ENCODE measurements around the gene RARRES1. TPM values are rescaled to one million over a fixed set of nuclear protein-coding genes. Genes with fewer than 3 reads are reported as not detected.

Gene RARRES1
- total RNA-seq, 2 donors from 2014 or later = 0.41 TPM; not detected in 1

DNA sequence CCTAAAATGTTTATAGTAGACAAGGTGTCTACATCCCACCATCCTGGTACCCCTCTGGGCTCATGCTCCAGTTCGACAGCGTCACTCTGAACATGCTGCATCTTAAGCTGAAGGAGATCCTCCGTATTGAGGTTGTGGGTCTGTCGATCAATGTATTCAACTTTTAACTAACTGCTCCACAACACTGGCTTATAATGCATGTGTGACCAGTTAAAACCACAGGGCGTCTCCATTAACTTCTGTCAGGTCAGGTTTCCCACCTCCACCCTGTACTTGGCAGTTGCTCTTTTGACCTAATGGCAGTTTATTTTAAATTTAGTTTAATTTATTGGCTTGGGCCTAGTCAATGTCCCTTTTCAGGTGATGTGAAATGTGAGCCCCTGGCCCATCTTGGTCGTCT lies 17.8 kb upstream of the RARRES1 start:
- Mint-ChIP-seq H3K4me3 (no peak overlapping the region), H3K36me3 (ENCODE audit: insufficient read depth in 2 of 2) (no peaks in the 10 kb centered on the region), H3K9me3 (no peaks in the 10 kb centered on the region), H3K27ac (no peak overlapping the region), H3K27me3 (ENCODE audit: low read depth) (no peaks in the 10 kb centered on the region), H3K4me1 (ENCODE audit: low read depth) (no peaks in the 10 kb centered on the region)
- no peak for ATAC-seq (replicated peaks in 1 of 2)
- no peak for DNase-seq

DNA sequence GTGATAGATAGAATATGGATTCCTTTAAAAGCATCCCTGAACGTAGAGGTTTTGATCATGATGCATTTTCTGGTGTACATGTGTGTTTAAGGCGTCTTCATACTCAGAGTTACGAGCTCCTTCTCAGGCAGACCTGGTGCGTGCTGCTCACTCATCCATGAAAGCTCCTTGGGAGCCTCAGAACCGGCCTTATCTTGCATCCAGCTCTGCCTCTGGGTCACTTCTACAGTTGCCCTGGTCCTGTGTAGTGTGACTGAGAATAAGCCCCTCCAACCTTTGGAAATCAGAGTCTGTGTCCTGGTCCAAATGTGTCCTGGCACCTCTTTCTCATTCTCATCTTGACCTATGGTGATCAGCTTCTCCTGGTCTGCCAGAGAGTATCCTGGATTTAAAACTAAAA lies 17.3 kb upstream of the RARRES1 start:
- Mint-ChIP-seq H3K9me3 (no peaks in the 10 kb centered on the region), H3K27me3 (ENCODE audit: low read depth) (no peaks in the 10 kb centered on the region)

DNA sequence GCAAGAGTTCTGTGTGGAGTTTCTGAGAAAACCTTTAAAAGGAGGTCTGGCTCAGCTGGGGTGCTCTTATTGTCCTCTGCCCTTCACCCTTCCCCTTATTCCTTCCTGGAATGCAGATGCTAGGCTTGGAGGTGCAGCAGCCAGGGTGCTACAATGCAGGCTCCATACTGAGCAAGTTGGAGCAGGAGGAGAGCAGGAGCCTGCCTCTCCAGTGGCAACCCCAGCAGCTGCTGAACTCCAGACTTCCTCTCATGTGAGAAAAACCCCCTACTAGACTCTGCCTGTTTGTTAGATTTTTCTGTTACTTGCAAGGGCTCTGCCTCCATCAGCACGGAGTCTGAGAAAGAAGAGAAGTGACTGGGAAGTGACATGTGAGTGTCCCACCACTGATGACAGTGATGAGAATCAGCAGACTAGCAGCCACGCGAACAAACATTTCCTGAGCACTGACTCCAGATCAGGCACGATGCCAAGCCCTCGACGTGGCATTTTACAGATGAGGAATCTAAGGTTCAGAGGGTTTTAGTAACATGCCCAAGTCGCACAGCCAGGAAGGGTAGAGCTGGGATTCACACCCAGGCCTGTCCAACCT lies 16.1 kb upstream of the RARRES1 start:
- DNase-seq (no peak), ATAC-seq (replicated peaks in 1 of 2) (peak in 1 of 2 donors; percentile 21)
- no peaks in the 10 kb centered on the region for H3K4me1 Mint-ChIP-seq (ENCODE audit: low read depth)

More for the DNA sequence above, 17.3 kb upstream of the RARRES1 start:
- Mint-ChIP-seq H3K36me3 (ENCODE audit: insufficient read depth in 2 of 2) (no peaks in the 10 kb centered on the region), H3K4me1 (ENCODE audit: low read depth) (no peaks in the 10 kb centered on the region), H3K27ac (no peak overlapping the region), H3K4me3 (no peak overlapping the region)
- DNase-seq (no peak), ATAC-seq (replicated peaks in 1 of 2) (no peak)

DNA sequence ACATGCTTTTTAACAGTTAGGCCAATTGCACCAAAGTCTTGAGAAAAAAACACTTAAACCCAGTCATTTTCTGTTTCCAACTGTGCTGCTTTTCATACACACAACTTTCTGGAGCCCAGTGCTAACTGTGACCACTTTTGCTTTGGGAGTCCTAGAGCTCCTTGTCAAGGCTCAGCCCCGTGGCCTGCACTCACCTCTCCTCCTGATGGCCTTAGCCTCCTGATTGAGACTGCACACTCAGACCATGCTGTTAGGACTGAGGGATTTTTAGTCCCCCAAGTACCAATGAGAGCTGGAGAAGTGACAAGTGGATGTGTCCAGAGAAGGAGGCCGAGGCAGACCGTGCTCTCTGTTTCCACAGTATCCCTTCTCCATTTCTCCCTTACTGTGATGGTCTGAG lies 15.2 kb upstream of the RARRES1 start:
- ATAC-seq (replicated peaks in 1 of 2) (no peak), DNase-seq (no peak)
- H3K4me1 Mint-ChIP-seq (ENCODE audit: low read depth) = no peaks in the 10 kb centered on the region
- no peaks in the 10 kb centered on the region for H3K9me3 Mint-ChIP-seq
- no peak overlapping the region for H3K27ac Mint-ChIP-seq
- no peaks in the 10 kb centered on the region for H3K36me3 Mint-ChIP-seq (ENCODE audit: insufficient read depth in 2 of 2)
- no peak overlapping the region for H3K4me3 Mint-ChIP-seq
- H3K27me3 Mint-ChIP-seq (ENCODE audit: low read depth) = no peaks in the 10 kb centered on the region

More for the DNA sequence above, 16.1 kb upstream of the RARRES1 start:
- Mint-ChIP-seq H3K27ac (no peak overlapping the region), H3K27me3 (ENCODE audit: low read depth) (no peaks in the 10 kb centered on the region), H3K36me3 (ENCODE audit: insufficient read depth in 2 of 2) (no peaks in the 10 kb centered on the region), H3K9me3 (no peaks in the 10 kb centered on the region), H3K4me3 (no peak overlapping the region)

DNA sequence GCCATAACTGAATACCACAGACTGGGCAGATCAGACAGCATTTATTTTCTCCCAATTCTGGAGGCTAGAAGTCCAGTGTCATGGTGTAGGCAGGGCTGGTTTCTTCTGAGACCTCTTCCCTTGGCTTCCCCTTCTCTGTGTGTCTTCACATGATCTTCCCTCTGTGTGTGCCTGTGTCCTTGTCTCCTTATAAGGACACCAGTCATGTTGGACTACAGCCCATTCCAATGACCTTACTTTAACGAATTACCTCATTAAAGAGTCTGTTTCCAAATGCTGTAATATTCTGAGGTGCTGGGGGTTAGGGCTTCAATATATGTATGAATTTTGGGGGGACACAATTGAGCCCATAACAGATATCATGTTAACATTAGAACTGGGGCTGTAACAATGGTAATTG lies 13.3 kb upstream of the RARRES1 start:
- Mint-ChIP-seq H3K36me3 (ENCODE audit: insufficient read depth in 2 of 2) (no peaks in the 10 kb centered on the region), H3K4me1 (ENCODE audit: low read depth) (no peaks in the 10 kb centered on the region), H3K27ac (no peak overlapping the region), H3K27me3 (ENCODE audit: low read depth) (no peaks in the 10 kb centered on the region), H3K4me3 (no peak overlapping the region), H3K9me3 (no peaks in the 10 kb centered on the region)
- ATAC-seq (replicated peaks in 1 of 2) (no peak), DNase-seq (no peak)

DNA sequence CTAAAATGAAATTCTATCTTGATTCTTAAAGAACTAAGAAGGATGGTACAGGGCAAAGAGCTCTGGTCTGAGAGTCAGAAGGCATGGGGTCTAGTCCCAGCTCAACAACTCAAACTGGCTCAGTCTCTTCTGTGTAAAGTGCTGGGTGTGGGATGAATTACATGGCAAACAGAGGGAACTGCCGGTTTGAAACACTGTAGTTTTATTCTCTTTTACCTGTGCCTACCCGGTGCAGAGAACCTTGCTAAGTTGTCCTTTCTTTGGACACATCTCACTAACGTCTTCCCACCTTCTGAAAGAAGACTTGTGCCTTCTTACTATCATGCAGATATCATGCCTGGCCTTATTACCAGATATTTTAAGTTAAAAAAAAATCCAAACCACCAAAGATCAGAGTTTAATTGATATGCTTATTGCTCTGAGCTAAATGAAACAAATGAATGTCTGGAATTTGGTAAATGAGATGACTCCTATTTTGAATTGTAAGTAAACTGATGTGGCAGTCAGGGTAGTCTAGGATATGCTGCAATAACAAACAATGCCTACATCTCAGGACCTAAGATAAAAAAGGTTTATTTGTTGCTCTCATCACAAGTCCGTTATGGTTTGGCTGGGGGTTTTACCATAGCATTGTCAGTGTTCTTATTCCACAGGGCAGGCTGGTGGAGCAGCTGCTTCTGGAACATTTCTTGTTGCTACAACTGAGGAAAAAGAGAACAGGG lies 12.5 kb upstream of the RARRES1 start:
- Mint-ChIP-seq H3K4me1 (ENCODE audit: low read depth) (no peaks in the 10 kb centered on the region), H3K36me3 (ENCODE audit: insufficient read depth in 2 of 2) (no peaks in the 10 kb centered on the region), H3K27ac (no peak overlapping the region), H3K27me3 (ENCODE audit: low read depth) (no peaks in the 10 kb centered on the region), H3K9me3 (no peaks in the 10 kb centered on the region), H3K4me3 (no peak overlapping the region)
- ATAC-seq (replicated peaks in 1 of 2) (no peak), DNase-seq (no peak)

DNA sequence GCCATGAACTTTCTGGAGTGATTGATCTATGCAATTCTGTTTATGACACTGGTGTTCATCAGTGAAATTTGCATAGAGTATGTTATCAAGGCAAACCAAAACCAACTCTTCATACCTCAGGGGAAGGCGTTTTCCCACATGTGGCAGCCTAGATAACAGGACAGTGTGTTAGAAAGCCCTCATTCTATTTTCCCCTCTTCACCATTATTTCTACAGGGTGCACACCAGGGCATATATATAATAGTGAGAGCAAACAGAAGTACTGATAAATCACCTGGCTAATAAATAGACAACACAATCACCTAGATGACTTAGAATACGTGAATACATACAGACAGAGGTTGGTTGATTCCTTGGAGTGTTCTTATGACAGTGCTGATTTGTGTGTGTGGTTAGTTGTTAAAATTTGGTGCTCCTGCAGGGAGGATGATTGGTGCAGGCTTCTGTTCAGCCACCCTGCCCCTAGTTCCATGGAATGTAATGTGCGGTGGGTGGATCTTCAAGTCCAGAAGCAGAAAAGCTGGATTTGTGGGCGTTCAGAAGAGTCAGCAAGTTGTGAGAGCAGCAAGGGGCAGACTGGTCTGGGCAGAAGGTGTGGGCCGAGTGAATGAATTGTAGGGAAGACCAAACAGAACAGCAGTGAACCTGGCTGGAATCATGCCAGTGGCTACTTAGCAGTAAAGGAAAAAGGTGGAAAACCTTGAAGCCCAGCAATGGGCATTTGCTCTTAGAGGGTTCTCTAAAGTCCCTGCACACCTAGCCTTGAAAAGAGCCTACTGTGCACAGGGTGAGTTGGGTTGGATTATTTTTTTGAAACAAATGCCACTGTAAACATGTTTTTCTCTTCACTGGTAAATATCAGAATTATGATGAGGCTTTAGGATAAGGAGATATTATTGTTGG lies 11.7 kb upstream of the RARRES1 start:
- H3K36me3 Mint-ChIP-seq (ENCODE audit: insufficient read depth in 2 of 2) = no peaks in the 10 kb centered on the region
- H3K9me3 Mint-ChIP-seq = no peaks in the 10 kb centered on the region
- no peak for ATAC-seq (replicated peaks in 1 of 2)
- no peak for DNase-seq
- H3K4me3 Mint-ChIP-seq = no peak overlapping the region
- no peaks in the 10 kb centered on the region for H3K27me3 Mint-ChIP-seq (ENCODE audit: low read depth)
- no peak overlapping the region for H3K27ac Mint-ChIP-seq
- H3K4me1 Mint-ChIP-seq (ENCODE audit: low read depth) = no peaks in the 10 kb centered on the region

DNA sequence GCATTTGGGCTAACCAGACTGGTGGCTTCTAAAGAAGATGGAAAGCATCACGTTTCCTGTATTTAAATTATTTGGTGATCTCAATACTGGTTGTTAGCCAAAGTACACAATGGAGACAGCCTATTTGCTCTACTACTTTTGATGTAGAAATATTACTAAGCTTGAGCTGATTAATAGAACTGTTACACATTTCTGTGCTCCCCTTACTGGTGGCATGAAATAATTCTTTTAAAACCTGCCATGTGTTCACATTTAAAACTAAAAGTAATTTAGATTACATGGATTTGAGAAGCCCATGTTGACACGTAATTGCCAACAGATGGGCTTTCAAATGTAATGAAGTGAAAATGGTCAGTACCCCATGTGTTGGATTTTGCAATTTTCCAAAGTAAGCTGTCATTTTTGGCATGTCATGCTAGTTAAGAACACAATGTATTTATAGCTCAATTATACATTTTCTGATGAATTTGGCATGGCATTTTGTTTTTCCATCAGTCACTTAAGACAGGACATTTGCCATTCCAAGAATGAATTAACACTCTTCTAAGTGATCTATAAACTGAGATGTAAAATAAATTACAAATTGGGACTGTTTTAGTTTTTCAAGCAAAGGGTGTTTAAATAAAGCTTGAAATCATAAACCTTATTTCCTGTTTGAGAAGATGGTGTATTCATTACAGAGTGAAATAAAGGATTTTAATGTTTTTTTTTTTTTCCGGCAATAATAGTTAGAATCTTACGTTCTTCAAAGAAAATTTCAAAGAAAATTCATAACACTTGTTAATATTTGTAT lies 10.8 kb upstream of the RARRES1 start:
- ATAC-seq (replicated peaks in 1 of 2) = no peak
- no peak overlapping the region for H3K27ac Mint-ChIP-seq
- H3K4me3 Mint-ChIP-seq = no peak overlapping the region
- no peak for DNase-seq
- no peaks in the 10 kb centered on the region for H3K27me3 Mint-ChIP-seq (ENCODE audit: low read depth)
- no peaks in the 10 kb centered on the region for H3K36me3 Mint-ChIP-seq (ENCODE audit: insufficient read depth in 2 of 2)
- no peaks in the 10 kb centered on the region for H3K4me1 Mint-ChIP-seq (ENCODE audit: low read depth)
- H3K9me3 Mint-ChIP-seq = no peaks in the 10 kb centered on the region

DNA sequence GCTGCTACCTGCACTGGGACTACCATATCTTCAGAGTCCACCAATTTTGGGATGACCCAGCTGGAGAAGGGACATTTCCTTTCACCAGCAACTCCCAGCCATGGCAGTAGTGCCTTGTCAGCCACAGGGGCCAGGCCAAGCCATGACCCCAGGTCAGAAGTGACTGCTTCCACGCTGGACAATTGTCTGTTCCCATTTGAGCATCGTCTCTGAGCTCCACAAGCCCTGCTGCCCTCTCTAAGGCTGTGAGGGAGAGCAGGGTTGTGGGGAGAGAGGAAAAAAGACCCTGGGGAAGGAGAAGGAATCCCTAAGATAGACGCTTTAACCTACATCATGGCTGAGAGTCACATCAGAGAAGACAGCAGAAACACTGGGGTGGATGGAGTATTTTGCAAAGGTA lies 7.4 kb upstream of the RARRES1 start:
- peaks cover 0 to 2% of the 10 kb centered on the region in 2 donors for H3K9me3 Mint-ChIP-seq
- H3K27ac Mint-ChIP-seq = no peak overlapping the region
- H3K27me3 Mint-ChIP-seq (ENCODE audit: low read depth) = no peaks in the 10 kb centered on the region
- DNase-seq (no peak), ATAC-seq (replicated peaks in 1 of 2) (no peak)
- H3K4me1 Mint-ChIP-seq (ENCODE audit: low read depth) = no peaks in the 10 kb centered on the region
- H3K4me3 Mint-ChIP-seq = no peak overlapping the region
- peaks cover 1 to 2% of the 10 kb centered on the region in 2 donors for H3K36me3 Mint-ChIP-seq (ENCODE audit: insufficient read depth in 2 of 2)

DNA sequence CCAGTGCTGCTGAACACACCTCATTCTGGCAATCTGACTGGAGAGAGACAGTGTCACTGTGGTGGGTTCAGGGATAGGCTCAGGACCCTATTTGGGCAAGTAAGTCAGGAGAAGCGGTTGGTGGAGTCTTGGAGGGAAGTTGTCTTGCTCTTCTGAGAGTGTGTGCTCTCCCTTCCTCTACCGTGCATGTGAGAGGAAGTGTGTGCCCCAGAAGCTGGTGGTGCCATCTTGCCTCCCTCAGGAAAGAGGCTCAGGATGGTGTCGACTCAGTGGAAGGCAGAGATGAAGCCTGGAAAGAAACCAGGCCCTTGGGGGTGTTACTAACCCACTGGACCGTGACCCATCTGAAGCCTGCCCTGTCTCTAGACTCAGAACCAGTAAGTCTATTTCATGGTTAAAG lies 6.8 kb upstream of the RARRES1 start:
- ATAC-seq (replicated peaks in 1 of 2) (no peak), DNase-seq (no peak)
- Mint-ChIP-seq H3K4me1 (ENCODE audit: low read depth) (no peaks in the 10 kb centered on the region), H3K36me3 (ENCODE audit: insufficient read depth in 2 of 2) (peaks cover 2% of the 10 kb centered on the region in 2 donors), H3K4me3 (no peak overlapping the region), H3K9me3 (peaks cover 0 to 2% of the 10 kb centered on the region in 2 donors), H3K27me3 (ENCODE audit: low read depth) (no peaks in the 10 kb centered on the region), H3K27ac (no peak overlapping the region)

DNA sequence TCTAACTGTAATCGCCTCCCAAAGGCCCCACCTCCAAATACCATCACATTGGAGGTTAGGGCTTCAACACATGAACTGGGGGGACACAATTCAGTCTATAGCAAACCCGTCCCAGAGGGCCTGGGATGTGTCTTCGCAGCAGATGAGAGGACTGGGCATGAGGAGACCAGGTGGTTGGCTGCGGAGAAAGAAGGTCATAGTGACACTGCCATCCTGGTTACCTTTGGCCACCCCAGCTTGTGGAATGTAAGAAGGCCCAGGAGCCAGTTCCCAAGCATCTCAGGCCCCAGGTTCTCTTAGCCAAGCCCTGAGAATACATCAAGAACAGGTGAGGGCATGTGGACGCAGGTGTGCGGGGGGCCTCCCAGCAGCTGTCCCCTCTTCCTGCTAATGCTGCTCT lies 6.4 kb upstream of the RARRES1 start:
- DNase-seq (no peak), ATAC-seq (replicated peaks in 1 of 2) (no peak)
- Mint-ChIP-seq H3K27me3 (ENCODE audit: low read depth) (no peaks in the 10 kb centered on the region), H3K4me1 (ENCODE audit: low read depth) (no peaks in the 10 kb centered on the region), H3K9me3 (peaks cover 0 to 2% of the 10 kb centered on the region in 2 donors), H3K4me3 (no peak overlapping the region), H3K27ac (no peak overlapping the region), H3K36me3 (ENCODE audit: insufficient read depth in 2 of 2) (peaks cover 2 to 3% of the 10 kb centered on the region in 2 donors)

DNA sequence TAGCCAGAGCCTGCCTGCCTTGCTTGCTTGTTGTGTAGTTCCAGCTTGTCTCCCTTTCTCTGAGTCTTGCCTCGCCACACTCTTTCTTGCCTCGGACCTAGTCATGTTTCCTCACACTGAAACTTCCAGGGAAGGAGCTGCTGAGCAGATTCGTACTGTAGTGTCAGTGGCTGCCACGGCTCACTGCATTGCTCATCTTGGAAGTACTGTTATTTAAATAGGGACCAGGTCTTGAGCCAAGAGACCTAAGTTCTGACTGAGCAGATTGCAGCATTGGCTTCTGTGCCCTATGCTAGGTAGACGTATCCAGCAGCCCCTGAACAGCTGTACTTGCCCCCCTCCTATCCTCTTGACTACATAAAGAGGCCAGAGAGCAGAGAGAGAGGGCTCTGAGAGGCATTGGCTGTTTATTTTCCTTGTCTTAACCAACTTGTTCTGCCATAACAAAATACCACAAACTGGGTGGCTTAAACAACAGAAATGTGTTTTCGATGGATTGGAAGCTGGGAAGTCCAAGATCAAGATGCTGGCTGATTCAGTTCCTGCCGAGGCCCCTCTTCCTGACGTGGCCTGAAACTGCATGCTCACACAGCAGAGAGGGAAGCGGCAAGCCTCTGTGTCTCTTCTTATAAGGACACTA lies 5.8 kb upstream of the RARRES1 start:
- no peak overlapping the region for H3K27ac Mint-ChIP-seq
- DNase-seq = no peak
- ATAC-seq (replicated peaks in 1 of 2) = no peak
- H3K36me3 Mint-ChIP-seq (ENCODE audit: insufficient read depth in 2 of 2) = peaks cover 2 to 3% of the 10 kb centered on the region in 2 donors
- peaks cover 0 to 2% of the 10 kb centered on the region in 2 donors for H3K9me3 Mint-ChIP-seq
- no peak overlapping the region for H3K4me3 Mint-ChIP-seq
- no peaks in the 10 kb centered on the region for H3K27me3 Mint-ChIP-seq (ENCODE audit: low read depth)
- H3K4me1 Mint-ChIP-seq (ENCODE audit: low read depth) = no peaks in the 10 kb centered on the region

Measured in activated T-cell treated with anti-CD3 and anti-CD28 coated beads, Interleukin-2, amount 50 U/mL, for 72 hours (primary cell).